ENCODE results near the gene USF3.
A peak's percentile ranks its signal among the peaks of the same experiment; 100 is the strongest.

Gene USF3

DNA sequence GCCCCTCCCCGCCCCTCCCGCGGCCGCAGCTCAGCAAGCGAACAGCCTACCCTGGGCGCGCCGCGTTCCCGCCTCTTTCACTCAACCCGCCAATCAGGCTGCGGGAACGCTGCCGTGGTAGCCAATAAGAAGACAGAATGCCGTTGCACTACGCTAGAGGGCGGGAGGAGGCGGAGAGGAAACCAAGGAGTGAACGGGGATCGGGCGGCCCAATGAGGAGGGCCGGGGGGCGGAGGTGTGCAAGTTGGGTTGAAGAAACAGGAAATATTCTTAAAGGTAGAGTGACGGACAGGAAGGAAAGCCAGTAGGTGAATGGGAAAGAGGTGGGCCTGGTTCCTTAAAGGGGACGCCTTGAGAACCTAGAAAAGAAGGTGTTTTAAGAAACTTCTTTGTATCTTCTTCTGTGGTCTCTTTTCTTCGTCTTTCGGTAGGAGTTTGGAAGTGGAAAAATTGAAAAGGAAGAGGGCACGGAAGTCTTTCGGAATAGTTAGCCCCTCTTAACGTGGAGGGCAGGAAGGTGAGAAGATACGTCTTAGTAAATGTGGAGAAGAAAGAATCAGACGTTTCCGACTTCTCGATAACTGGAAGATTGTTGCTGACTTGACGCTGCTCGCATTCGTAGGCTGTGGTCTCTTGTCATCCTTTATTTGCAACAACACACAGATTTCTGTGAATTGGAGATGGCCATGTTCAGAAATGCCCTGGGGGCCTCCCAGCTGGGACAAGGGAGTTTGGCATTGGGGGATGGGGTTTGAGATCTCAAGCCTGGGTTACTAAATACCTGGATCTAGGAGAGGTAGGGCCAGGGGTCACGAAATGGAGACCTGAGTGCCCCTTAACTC, 437 bp upstream of the USF3 start:
- DNase-seq = peak; percentile 99

DNA sequence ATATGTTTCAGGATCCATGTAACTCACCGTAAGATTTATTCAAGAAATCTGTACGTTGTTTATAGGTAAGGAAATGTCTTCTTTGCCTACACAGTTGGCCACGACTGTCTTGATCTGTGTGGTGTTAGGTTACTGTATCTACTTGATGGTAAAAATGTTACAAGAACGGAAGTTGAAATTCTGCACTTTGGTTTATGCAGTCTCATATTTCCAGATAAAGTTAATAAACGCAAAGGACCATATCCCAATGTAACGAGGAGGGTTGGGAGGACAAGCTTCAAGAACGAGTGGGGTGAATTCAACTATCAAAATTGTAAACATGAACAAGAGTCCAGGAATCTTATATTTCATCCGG, 1.0 kb downstream of the USF3 start:
- DNase-seq = no peak

DNA sequence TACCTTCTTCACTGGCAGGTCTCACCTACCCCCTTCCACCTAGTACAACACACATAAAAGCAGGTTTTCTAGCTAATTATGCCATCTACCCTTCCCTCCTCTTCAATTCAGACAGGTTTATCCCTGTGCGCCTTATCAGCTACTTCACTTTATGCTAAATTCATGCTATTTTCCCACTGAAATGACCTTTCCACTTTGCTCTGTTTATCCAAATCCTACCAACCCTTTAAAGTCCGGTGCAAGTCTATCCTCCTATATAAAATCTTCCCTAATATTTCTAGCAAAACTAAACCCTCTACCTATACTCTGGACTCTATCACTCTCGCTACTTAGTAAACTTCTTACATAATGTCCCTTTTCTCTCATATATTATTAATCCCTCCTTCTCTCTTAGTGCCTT, 6.0 kb downstream of the USF3 start:
- DNase-seq = no peak

DNA sequence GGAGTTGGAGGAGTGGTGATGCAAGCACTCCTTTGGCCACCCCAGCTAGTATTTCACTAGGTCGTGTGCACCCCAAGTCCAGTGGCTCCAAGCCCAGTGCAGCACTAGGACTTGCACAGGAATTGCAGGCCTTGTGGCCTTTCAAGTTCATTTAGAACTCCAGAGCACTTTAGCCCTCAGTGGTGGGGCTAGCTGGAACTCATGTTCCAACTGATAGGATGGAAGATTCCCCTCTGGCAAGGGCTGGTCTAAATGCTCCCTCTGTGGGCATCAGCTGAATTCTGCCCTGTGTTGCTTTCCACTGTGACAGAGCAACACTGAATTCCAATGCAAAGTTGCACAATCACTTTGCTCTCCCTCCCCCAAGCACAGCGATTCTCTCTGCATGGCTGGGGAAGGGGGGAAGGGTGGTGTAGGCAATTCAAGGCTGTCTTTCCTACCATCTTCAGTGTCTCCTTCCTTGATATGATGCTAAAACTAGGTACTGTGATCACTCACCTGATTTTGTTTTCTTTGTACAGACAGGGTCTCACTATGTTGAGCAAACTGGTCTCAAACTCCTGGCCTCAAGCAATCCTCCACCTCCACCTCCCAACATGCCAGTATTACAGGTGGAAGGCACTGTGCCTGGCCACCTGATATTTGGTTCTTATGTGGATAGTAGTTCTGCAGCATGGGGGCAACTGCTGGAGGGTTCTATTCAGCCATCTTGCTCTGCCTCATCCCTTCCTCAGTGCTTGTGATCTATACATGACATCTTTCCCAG, 10.3 kb downstream of the USF3 start:
- DNase-seq = no peak

DNA sequence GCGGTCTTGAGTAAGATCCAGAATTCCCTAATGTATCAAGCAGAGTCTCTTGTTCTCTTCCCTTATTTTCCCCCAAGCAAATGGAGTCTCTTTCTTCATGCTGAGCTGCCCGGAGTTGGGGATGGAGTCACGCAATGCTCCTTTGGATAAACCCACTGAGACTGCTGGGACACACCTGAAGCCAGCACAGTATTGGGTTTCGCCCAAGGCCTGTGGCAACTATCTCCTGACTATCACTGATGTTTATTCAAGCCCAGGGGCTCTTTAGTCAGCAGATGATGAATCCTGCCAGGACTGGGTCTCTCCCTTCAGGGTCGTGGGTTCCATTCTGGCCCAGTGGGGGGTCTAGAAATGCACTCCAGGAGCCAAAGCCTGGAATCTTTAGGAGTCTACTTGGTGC, 11.3 kb downstream of the USF3 start:
- DNase-seq = no peak

DNA sequence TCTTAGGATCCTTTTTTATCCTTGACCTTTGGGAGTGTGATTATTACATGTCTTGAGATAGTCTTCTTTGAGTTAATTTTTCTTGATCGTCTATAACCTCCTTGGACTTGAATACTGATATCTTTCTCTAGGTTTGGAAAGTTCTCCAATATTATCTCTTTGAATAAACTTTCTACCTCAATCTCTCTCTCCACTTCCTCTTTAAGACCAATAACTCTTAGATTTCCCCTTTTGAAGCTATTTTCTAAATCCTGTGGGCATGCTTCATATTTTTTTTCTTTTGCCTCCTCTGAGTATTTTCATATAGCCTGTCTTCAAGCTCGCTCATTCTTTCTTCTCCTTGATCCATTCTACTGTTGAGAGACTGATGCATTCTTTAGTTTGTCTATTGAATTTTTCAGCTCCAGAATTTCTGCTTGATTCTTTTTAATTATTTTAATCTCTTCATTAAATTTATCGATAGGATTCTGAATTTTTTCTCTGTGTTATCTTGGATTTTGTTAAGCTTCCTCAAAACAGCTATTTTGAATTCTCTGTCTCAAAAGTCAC, 12.1 kb downstream of the USF3 start:
- DNase-seq = no peak

DNA sequence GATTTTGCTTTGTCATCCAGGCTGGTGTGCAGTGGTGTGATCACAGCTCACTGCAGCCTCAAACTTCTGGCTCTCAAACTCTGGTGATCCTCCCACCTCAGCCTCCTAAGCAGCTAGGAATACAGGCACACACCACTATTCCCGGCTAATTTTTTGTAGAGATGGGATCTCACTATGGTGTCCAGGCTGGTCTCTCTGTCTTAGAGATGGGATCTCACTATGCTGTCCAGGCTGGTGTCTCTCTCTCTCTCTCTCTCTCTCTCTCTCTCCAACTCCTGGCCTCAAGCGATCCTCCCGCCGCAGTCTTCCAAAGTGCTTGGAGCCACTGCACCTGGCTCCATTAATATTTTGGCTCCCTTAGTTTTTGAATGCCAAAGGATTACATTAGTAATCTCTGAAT, 17.7 kb downstream of the USF3 start:
- no peak for DNase-seq

DNA sequence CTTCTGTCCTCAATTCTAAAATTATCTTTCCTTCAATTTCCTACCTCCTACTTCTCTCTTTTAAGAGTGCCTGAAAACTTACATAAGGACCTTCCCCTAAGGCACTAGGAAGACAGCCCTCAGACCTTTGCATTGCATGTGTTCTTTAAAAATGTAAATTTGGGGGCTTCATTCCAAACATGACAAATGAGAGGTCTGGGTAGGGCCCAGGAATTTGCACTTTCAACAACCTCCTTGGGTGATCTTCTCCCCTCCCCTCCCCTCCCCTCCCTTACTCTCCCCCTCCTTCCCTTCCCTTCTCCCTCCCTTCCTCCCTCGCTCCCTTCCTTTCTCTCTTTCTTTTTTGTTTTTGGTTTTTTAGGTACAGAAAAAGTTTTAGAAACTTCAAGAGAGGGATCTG, 18.7 kb downstream of the USF3 start:
- DNase-seq = no peak

DNA sequence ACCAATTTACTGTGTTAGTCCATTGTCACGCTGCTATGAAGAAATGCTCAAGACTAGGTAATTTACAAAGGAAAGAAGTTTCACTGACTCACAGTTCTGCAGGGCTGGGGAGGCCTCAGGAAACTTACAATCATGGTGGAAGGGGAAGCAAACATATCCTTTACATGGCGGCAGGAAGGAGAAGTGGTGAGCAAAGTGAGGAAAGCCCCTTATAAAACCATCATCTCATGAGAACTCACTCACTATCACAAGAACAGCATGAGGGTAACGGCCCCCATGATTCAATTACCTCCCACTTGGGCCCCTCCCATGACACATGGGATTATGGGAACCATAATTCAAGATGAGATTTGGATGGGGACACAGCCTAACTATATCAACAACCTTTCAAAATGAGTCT, 20.2 kb downstream of the USF3 start:
- no peak for DNase-seq

DNA sequence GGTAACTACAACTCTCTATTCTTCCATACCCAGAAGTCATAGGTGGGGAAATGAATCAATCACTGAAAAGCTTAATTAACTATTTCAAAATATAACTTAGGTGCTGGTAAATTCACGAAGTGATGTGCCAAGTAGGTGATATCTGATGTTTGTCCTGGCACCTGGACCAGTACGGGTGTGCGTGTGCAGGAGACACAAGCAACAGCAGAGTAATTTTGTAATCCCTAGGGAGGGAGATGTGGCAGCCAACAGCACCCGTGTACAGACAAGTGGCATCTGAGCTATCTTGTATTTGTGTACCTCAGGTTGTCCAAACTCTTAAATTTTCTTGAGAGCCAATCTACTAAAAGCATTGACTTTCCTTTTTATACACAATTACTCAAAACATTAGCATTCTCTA, 22.8 kb downstream of the USF3 start:
- no peak for DNase-seq

DNA sequence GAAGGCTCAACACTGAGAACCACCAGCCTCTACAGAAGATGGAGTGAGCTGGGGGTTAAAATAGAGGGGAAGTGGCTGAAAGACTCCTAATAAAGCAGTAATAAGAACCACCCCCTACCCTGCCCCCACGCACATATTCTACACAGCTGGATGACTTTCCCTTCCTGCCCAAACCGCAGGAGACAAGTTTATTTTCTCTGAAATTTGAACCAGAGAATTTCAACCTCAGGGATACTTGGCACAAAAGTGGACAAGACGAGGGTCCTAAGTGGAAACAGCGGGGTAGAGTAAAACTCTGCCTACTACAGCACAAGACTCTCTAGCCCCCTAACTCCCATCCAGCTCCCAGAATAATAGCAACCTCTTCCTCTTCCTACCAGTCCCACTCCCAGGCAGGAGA, 28.4 kb downstream of the USF3 start:
- no peak for DNase-seq

DNA sequence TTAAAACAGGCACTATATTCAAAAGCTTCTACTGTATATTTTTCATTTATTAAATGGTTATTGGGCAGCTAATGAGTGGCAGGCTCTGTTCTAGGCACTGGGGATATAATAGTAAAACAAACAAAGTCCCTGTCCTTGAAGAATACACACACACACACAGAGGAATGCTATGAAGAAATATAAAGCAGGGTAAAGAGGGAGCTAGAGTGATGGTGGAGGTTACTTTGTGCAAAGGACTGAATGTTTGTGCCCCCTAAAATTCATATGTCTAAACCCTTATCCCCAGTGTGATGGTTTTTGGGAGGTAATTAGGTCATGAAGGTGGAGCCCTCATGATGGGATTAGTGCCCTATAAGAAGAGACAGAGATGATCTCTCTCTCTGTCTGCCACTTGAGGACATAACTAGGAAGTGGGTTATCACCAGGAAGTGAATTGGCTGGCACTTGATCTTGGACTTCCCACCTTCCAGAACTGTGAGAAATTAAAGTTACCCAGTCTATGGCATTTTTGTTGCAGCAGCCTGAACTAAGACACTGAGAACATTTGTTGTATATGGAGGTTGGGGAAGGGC, 31.8 kb downstream of the USF3 start:
- DNase-seq = no peak

DNA sequence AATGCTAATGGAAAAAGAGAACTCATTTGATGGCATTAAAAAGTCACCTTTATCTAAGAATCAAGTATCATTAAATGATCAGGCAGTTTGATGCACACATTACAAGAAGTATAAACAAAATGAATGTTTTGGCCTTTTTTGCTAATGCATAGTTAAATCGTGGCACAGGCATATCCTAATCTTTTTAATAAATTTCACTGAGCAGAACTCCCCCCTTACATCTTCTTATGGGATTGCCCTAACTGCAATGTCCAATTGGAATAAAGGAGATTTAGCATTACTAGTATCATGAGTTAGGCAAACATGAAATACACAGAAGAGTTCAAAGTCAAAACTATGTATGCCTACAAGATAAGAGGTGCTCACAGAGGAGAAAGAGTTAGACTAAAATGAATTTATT, 32.7 kb downstream of the USF3 start:
- DNase-seq = no peak

DNA sequence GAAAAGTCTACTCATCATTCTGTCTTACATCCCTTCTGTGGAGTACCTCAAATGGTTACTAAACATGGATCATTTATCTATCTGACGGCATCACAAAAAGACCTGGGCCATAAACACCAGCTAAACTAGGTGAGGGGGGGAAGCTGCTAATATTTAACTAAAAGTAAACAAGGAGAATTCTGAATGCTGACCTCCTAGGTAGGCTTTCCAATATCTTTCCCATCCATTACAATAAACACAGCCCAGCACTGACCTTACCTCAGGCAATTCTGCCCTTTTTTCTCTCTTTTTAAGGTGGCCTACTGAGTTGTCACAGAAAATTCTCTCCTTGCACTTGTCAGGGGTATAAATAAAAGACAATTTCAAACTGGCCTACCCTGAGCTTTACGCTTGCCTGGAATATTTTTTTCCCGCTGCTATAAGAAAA, 33.1 kb downstream of the USF3 start:
- no peak for DNase-seq

DNA sequence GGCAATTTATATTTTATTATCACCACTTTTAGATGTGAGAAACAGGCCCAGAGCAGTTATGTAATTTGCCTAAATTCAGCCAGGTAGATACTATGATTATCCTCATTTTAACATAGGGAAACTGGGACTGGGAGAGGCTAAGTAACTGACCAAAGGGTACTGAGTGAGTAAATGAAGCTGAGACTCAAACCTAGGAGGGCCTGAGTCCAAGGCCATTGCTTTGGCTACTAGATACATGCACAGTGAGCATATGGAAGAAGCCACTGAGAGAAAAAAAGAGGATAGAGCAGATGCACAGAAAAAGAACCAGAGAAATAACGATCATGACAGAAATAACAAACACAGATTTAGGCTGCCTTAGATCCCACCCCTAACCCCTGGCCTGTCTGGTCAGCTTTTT, 33.6 kb downstream of the USF3 start:
- DNase-seq = no peak

DNA sequence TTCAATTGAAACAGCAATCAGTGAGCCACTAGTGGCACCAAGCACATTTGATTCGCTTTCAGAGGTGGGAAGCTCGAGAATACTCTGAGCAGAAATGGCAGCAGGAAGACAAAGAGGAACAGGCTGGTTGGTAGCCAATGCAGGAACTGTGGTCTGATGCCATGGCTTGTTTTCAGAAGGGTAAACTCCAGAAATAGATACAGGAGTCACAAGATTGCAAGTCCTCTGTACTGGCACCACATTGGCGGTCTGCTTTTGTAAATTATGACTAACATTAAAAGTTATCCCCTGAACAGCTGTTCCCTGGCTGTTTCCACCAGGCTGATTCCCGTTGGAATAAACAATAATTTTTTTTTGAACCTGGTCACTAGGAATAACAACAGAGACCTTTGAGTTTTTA, 35.5 kb downstream of the USF3 start:
- DNase-seq = no peak

DNA sequence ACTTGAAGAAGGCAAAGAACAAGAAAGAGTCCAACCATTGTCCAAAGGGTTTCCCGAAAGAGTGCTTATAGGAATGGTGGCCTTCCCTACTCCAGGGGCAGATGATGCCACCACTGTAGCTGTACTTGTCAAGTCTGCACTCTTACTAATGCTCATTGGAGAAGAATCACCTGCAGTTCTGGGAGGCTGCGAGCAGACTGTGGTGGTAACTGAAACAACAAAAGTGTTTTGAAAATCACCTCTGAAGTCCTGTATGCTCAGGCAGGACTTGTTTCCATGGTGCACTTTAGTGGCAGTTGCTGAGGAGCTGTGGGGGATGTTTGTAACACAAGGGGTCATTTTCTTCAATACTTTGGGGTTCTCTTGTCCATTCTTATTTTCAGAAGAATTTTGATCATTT, 36.0 kb downstream of the USF3 start:
- DNase-seq = no peak

DNA sequence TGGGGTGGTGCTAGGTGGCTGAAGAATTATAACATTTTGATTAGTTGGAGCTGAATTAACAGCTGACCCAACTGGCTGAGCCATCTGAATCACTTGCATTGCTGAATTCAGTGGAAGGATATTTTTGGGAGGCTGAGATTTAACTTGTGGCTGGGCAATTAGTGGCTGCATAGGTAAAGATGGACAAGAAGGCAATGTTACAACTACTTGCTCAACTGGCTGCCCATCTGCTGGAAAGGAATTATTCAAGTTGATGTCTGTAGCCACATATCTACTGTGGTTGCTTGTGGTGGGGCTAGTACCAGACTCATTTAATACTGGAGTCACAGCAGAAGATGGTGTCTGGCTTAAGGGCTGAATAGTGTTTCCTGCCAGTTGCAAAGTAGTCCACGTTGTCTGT, 36.4 kb downstream of the USF3 start:
- DNase-seq = no peak

DNA sequence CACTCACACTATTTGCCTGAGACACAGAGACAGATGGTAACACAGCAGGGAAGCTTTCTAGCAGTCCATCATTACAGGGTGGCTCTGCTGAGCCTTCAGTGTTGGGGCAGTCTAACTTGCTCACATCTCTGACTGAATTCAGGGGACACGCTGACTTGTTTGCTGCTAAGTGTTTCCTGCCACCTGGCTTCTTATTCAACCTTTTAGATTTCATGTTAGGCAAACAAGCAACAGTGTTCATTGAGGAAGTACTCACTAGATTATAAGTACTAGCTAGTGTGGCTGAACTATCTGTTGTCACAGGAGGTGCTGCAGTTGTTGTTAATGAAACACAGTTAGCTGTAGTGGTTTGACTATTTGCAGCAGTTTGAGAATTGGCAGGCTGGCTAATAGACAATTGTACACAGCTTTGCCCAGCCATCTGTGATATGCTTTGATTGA, 37.3 kb downstream of the USF3 start:
- no peak for DNase-seq

DNA sequence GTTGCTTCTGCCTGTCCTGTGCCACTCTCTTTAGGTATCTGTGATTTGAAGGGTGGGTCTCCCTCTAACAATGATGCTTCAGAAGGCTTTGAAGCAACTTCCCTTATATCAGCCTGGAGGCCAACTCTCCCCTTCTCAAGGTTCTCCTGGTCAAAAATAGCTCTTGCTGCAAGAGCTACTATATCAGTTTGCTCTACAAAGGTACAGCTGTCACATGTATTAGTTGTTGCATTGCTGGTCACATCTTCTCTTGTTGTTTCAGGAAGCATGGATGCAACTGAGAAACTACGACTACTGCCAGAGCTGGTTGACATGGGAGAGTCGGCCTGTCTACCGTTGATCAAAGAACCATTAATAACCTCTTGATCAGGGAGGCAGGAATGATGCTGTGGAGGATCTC, 38.3 kb downstream of the USF3 start:
- no peak for DNase-seq

DNA sequence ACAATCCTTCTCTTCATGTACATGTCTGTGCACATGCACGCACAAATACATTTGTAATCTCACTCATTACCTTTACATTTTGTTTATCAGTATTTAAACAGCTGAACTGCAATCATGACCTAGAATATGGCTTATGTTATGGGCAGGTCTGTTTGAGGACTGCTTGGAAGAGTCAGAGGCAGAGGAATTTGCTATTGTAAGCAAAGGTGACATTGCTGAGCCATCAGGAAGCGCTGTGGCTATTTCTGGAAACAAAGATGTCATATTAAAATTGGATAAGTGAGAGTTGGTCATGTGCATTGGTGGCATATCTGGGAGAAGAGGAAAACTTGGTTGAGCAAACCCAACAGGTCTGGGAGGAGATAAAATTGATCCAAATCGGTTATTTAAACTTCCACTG, 41.6 kb downstream of the USF3 start:
- no peak for DNase-seq

DNA sequence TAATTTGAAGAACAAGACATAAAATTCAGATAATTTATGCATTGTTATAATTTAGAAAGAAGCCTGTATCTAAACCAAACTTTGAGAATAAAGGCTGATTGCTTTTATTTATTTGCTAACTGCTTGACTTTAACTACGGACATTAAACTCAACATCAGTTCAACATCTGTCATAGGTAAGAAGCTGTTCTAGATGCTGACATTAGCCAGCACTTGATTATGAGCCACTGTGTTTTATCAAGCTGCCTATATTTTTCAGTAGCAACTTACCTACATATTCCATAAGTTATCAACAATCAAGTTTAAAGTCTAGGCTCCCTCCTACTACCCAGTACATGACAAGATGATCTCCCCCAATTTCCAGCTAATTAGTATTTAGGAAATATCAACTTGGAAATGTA, 42.1 kb downstream of the USF3 start:
- DNase-seq = no peak

DNA sequence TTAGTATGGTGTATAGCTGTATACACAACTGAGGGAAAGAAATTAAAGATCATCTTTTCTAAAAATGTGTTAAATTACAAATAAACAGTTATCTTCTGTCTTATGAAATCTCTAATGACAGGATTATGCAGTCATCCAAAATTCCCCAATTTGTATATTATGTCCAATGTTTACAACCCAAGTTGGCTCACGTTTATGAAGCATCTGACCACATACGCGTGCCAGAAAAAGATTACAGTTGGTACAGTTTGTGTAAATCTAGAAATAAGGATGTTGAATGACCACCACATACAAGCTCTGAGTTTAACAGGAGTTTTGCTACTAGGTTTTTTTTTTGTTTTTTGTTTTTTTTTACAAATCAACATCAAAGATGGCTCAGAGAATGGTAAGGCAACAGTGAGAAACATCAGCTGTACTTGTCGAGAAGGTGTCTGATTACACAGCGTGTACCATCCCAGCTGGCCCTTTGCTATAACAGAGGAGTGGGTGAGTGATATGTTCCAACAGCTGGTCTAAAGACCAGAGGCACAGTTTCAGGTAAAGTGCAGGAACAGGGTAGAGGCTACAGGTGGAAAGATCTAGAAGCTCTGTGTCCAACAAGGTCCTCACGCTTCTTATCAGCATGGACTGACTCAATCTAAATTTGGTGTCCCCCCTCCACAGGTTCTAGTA, 47.1 kb downstream of the USF3 start:
- DNase-seq = no peak
